Measurements from ENCODE around the gene VAC14. TPM values are rescaled to one million over a fixed set of nuclear protein-coding genes. Genes with fewer than 3 reads are reported as not detected.

The VAC14 gene
- total and polyA plus RNA-seq, 4 donors = 27.6 to 60.8 (median 50.9) TPM

GRCh38 chr16:70652322-70652721 is 148.6 kb downstream of the VAC14 start:
- peaks cover 0 to 4% (median 0%) of the 10 kb centered on the region in 5 donors for H3K4me1 ChIP-seq (ENCODE audit: control insufficient read depth in 5 of 5, insufficient read depth in 5 of 5, low read length in 5 of 5)
- no peaks in the 10 kb centered on the region for H3K36me3 ChIP-seq (ENCODE audit: control insufficient read depth in 4 of 4, insufficient read depth in 4 of 4, low read length in 4 of 4)
- no peak overlapping the region for H3K9ac ChIP-seq (ENCODE audit: insufficient read depth in 1 of 2, low read length in 2 of 2)
- 92 to 93% methylated on average over 2 of the region's 2 CpGs for WGBS, 2 donors
- H3K27me3 ChIP-seq (ENCODE audit: control insufficient read depth in 3 of 3, insufficient read depth in 3 of 3, low read length in 2 of 3) = no peaks in the 10 kb centered on the region
- H3K4me3 ChIP-seq = no peak overlapping the region
- H3K9me3 ChIP-seq (ENCODE audit: control insufficient read depth in 4 of 4, insufficient read depth in 3 of 4, low read length in 3 of 4) = no peaks in the 10 kb centered on the region
- no peak for DNase-seq
- TF ChIP-seq CTCF (IDR thresholded peaks at IDR 0.05; ENCODE audit: control extremely low read depth, extremely low read depth) = no peak
- no peak overlapping the region for H3K27ac ChIP-seq (ENCODE audit: low read depth in 1 of 2, low read length in 1 of 2)
- no peak for ATAC-seq (ENCODE audit: insufficient read depth, low FRiP score)

- DNase-seq (no peak), ATAC-seq (ENCODE audit: insufficient read depth, low FRiP score) (no peak)
- no peak overlapping the region for H3K27ac ChIP-seq (ENCODE audit: low read depth in 1 of 2, low read length in 1 of 2)
- no peaks in the 10 kb centered on the region for H3K9me3 ChIP-seq (ENCODE audit: control insufficient read depth in 4 of 4, insufficient read depth in 3 of 4, low read length in 3 of 4)
- no peak overlapping the region for H3K9ac ChIP-seq (ENCODE audit: insufficient read depth in 1 of 2, low read length in 2 of 2)
- no peak for TF ChIP-seq CTCF (IDR thresholded peaks at IDR 0.05; ENCODE audit: control extremely low read depth, extremely low read depth)
- H3K4me1 ChIP-seq (ENCODE audit: control insufficient read depth in 5 of 5, insufficient read depth in 5 of 5, low read length in 5 of 5) = peaks cover 0 to 7% (median 0%) of the 10 kb centered on the region in 5 donors
- H3K36me3 ChIP-seq (ENCODE audit: control insufficient read depth in 4 of 4, insufficient read depth in 4 of 4, low read length in 4 of 4) = no peaks in the 10 kb centered on the region
- WGBS, 2 donors = 89 to 95% methylated on average over 3 of the region's 3 CpGs
- no peak overlapping the region for H3K4me3 ChIP-seq
- H3K27me3 ChIP-seq (ENCODE audit: control insufficient read depth in 3 of 3, insufficient read depth in 3 of 3, low read length in 2 of 3) = no peaks in the 10 kb centered on the region
These were observed 149.4 kb downstream of the VAC14 start for GRCh38 chr16:70651524-70651923.

GRCh38 chr16:70650216-70650615 is 150.7 kb downstream of the VAC14 start:
- peaks cover 0 to 10% (median 0%) of the 10 kb centered on the region in 5 donors for H3K4me1 ChIP-seq (ENCODE audit: control insufficient read depth in 5 of 5, insufficient read depth in 5 of 5, low read length in 5 of 5)

More at GRCh38 chr16:70650216-70650615, 150.7 kb downstream of the VAC14 start:
- no peak for DNase-seq
- TF ChIP-seq CTCF (IDR thresholded peaks at IDR 0.05; ENCODE audit: control extremely low read depth, extremely low read depth) = no peak
- Histone ChIP-seq H3K9me3 (ENCODE audit: control insufficient read depth in 4 of 4, insufficient read depth in 3 of 4, low read length in 3 of 4) (peaks cover 0 to 1% (median 0%) of the 10 kb centered on the region in 4 donors), H3K27ac (ENCODE audit: low read depth in 1 of 2, low read length in 1 of 2) (no peak overlapping the region), H3K9ac (ENCODE audit: insufficient read depth in 1 of 2, low read length in 2 of 2) (no peak overlapping the region), H3K4me3 (no peak overlapping the region), H3K27me3 (ENCODE audit: control insufficient read depth in 3 of 3, insufficient read depth in 3 of 3, low read length in 2 of 3) (no peaks in the 10 kb centered on the region), H3K36me3 (ENCODE audit: control insufficient read depth in 4 of 4, insufficient read depth in 4 of 4, low read length in 4 of 4) (no peaks in the 10 kb centered on the region)
- 80 to 88% methylated on average over 4 of the region's 4 CpGs for WGBS, 2 donors
- ATAC-seq (ENCODE audit: insufficient read depth, low FRiP score) = no peak

Measured in lung (tissue), 12 donors.